Esophagus (tissue), 2 donors: Measurements from ENCODE around the gene IQCK. TPM values are rescaled to one million over a fixed set of nuclear protein-coding genes. Genes with fewer than 3 reads are reported as not detected.

ENCODE experiments used
- H3K27ac ChIP-seq, 2 donors: one replicate each; pipeline ENCODE4 v1.5.1; 2013; ENCODE audit warnings: low read depth in 2 of 2, mild to moderate bottlenecking in 2 of 2, inconsistent platforms in 1 of 2, low read length in 1 of 2, moderate library complexity in 1 of 2
- H3K27me3 ChIP-seq, 2 donors: one replicate each; pipeline ENCODE4 v1.6.1; 2013; ENCODE audit warnings: low read length in 2 of 2, control low read depth in 1 of 2, mild to moderate bottlenecking in 1 of 2; ENCODE audit not compliant: insufficient read depth in 2 of 2, control insufficient read depth in 1 of 2
- H3K36me3 ChIP-seq, 2 donors: one replicate each; pipeline ENCODE4 v1.6.1; 2013; ENCODE audit warnings: low read length in 1 of 2; ENCODE audit not compliant: control insufficient read depth in 2 of 2, insufficient read depth in 2 of 2
- H3K4me1 ChIP-seq, 2 donors: one replicate each; pipeline ENCODE4 v1.6.1; 2013; ENCODE audit warnings: low read length in 1 of 2; ENCODE audit not compliant: control insufficient read depth in 2 of 2, insufficient read depth in 2 of 2
- H3K4me3 ChIP-seq, 2 donors: one replicate each; pipeline ENCODE4 v1.5.1; 2013; ENCODE audit warnings: low read length in 2 of 2, mild to moderate bottlenecking in 2 of 2, low read depth in 1 of 2, moderate library complexity in 1 of 2
- H3K9me3 ChIP-seq, 2 donors: one replicate each; pipeline ENCODE4 v1.6.1; 2013; ENCODE audit warnings: mild to moderate bottlenecking in 2 of 2, low read depth in 1 of 2, low read length in 1 of 2, moderate library complexity in 1 of 2; ENCODE audit not compliant: control insufficient read depth in 2 of 2, insufficient read depth in 1 of 2
- WGBS, 2 donors: extraction: QIAGEN DNeasy Blood & Tissue Kit; methylation state at CpG; one replicate each; pipeline ENCODE4 v1.1.7; 2013; 5-methylcytosine and 5-hydroxymethylcytosine counted together
- polyA plus RNA-seq, 2 donors: library from polyadenylated mRNA; stranded (reverse); fragments of 200-250 nt; gene quantifications; one replicate each; pipeline ENCODE4 v1.2.3, GENCODE V29; 2013
- donor health status: healthy with polysubstance abuse.
- donor health status: Bipolar disorder and iron deficiency.

The IQCK gene
- polyA plus RNA-seq, 2 donors, result 4.5 to 5.3 TPM

GRCh38 chr16:19886073-19886941, 168.2 kb downstream of the IQCK start:
- no peak overlapping the region for H3K4me3 ChIP-seq
- H3K27me3 ChIP-seq, result peaks cover 0 to 2% of the 10 kb centered on the region in 2 donors
- no peaks in the 10 kb centered on the region for H3K36me3 ChIP-seq
- peaks cover 2 to 3% of the 10 kb centered on the region in 2 donors for H3K4me1 ChIP-seq
- WGBS, 2 donors, result 6 to 7% methylated on average over 20 of the region's 20 CpGs
- no peaks in the 10 kb centered on the region for H3K9me3 ChIP-seq
- no peak overlapping the region for H3K27ac ChIP-seq

GRCh38 chr16:19888834-19889233, 170.8 kb downstream of the IQCK start:
- no peaks in the 10 kb centered on the region for H3K36me3 ChIP-seq
- 72 to 74% methylated on average over 3 of the region's 3 CpGs for WGBS, 2 donors
- H3K27ac ChIP-seq, result no peak overlapping the region
- H3K9me3 ChIP-seq, result no peaks in the 10 kb centered on the region
- H3K4me3 ChIP-seq, result no peak overlapping the region
- H3K4me1 ChIP-seq, result peaks cover 2 to 3% of the 10 kb centered on the region in 2 donors
- H3K27me3 ChIP-seq, result no peaks in the 10 kb centered on the region

- no peak overlapping the region for H3K27ac ChIP-seq
- H3K27me3 ChIP-seq, result no peaks in the 10 kb centered on the region
- H3K4me3 ChIP-seq, result no peak overlapping the region
- no peaks in the 10 kb centered on the region for H3K9me3 ChIP-seq
- peaks cover 0 to under 1% of the 10 kb centered on the region in 2 donors for H3K4me1 ChIP-seq
- H3K36me3 ChIP-seq, result no peaks in the 10 kb centered on the region
- 92 to 96% methylated on average over 3 of the region's 3 CpGs for WGBS, 2 donors
These were observed 172.8 kb downstream of the IQCK start for GRCh38 chr16:19890901-19891300.

- WGBS, 2 donors, result 90 to 91% methylated on average over 12 of the region's 12 CpGs
- Histone ChIP-seq H3K27ac (no peak overlapping the region), H3K4me3 (no peak overlapping the region)
These were observed 174.8 kb downstream of the IQCK start for GRCh38 chr16:19892902-19893301.

GRCh38 chr16:19894586-19894985, 176.5 kb downstream of the IQCK start:
- Histone ChIP-seq H3K9me3 (no peaks in the 10 kb centered on the region), H3K4me3 (no peak overlapping the region), H3K27me3 (no peaks in the 10 kb centered on the region), H3K4me1 (no peaks in the 10 kb centered on the region), H3K27ac (no peak overlapping the region), H3K36me3 (no peaks in the 10 kb centered on the region)
- 88 to 89% methylated on average over 7 of the region's 7 CpGs for WGBS, 2 donors

More at GRCh38 chr16:19892902-19893301, 174.8 kb downstream of the IQCK start:
- no peaks in the 10 kb centered on the region for H3K27me3 ChIP-seq
- H3K4me1 ChIP-seq, result no peaks in the 10 kb centered on the region
- no peaks in the 10 kb centered on the region for H3K36me3 ChIP-seq
- H3K9me3 ChIP-seq, result no peaks in the 10 kb centered on the region

GRCh38 chr16:19896951-19897350, 178.9 kb downstream of the IQCK start:
- Histone ChIP-seq H3K36me3 (no peaks in the 10 kb centered on the region), H3K9me3 (no peaks in the 10 kb centered on the region), H3K4me1 (no peaks in the 10 kb centered on the region), H3K27ac (no peak overlapping the region), H3K4me3 (no peak overlapping the region), H3K27me3 (no peaks in the 10 kb centered on the region)
- WGBS, 2 donors, result 92 to 94% methylated on average over 5 of the region's 5 CpGs

- no peaks in the 10 kb centered on the region for H3K27me3 ChIP-seq
- 64 to 69% methylated on average over 5 of the region's 5 CpGs for WGBS, 2 donors
- no peak overlapping the region for H3K4me3 ChIP-seq
- no peaks in the 10 kb centered on the region for H3K9me3 ChIP-seq
- H3K4me1 ChIP-seq, result no peaks in the 10 kb centered on the region
- no peak overlapping the region for H3K27ac ChIP-seq
- no peaks in the 10 kb centered on the region for H3K36me3 ChIP-seq
These were observed 180.1 kb downstream of the IQCK start for GRCh38 chr16:19898166-19898565.

GRCh38 chr16:19898924-19899604, 181.0 kb downstream of the IQCK start:
- Histone ChIP-seq H3K27me3 (no peaks in the 10 kb centered on the region), H3K9me3 (no peaks in the 10 kb centered on the region), H3K4me1 (no peaks in the 10 kb centered on the region), H3K27ac (no peak overlapping the region), H3K36me3 (no peaks in the 10 kb centered on the region), H3K4me3 (no peak overlapping the region)
- 8 to 9% methylated on average over 11 to 13 of the region's 13 CpGs for WGBS, 2 donors

GRCh38 chr16:19899605-19899955, 181.5 kb downstream of the IQCK start:
- no peaks in the 10 kb centered on the region for H3K4me1 ChIP-seq
- no peak overlapping the region for H3K27ac ChIP-seq
- H3K36me3 ChIP-seq, result no peaks in the 10 kb centered on the region
- no peaks in the 10 kb centered on the region for H3K9me3 ChIP-seq
- no peak overlapping the region for H3K4me3 ChIP-seq
- H3K27me3 ChIP-seq, result no peaks in the 10 kb centered on the region
- 60 to 61% methylated on average over 5 of the region's 5 CpGs for WGBS, 2 donors
